HUDEP-2 (cell line): ENCODE measurements around the gene ZBTB18.

ENCODE experiments used
- DNase-seq, 76 experiments: peaks; one replicate each; lab custom pipeline; 2025; ENCODE audit not compliant: unreplicated experiment in 76 of 76; lab: John Stamatoyannopoulos, UW

Gene ZBTB18

DNA sequence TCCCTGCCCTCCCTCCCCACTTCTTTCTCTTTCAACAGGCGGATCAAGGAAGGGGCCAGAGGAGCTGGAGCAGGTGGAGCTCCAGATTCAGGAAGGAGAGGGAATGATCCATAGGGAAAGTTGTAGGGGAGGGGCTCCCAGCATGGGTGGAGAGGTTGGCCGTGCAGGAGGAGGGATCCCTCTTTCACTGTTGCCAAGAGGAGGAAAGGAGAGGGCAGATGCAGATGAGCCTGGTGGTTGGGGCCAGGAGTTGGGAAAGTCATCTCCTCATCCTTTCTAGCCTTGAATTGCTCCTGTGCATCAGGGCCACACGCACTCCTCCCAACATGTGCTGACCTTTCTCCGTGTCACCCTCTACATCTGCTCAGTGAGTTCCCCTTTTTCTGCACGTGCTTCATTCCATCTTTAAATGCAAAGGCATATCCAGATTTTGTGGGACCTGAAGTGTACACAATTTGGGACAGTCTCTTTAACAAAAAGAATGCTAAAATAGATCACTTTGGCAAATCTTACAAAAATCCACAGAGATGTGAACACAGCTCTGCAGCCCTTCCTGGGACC, 32.4 kb downstream of the ZBTB18 start:
- no peak for DNase-seq

DNA sequence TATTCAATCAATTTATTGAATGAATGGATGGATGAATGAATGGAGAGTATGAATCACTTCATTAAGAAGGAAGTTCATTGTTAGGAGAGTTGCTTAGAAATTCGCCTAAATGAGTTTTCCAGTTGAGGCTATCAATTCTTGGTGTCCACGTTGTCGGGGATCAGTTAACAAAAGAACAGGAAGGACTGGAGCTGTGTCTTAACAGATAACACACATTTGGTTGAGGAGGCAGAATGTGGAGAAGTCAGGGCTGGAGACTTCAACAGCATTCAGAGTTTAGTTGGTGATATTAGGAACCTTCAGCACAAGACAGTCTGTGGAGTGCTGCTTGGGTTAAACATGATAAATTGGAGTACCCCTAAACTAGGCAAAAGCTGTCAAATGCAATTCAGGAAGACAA, 33.7 kb downstream of the ZBTB18 start:
- no peak for DNase-seq

DNA sequence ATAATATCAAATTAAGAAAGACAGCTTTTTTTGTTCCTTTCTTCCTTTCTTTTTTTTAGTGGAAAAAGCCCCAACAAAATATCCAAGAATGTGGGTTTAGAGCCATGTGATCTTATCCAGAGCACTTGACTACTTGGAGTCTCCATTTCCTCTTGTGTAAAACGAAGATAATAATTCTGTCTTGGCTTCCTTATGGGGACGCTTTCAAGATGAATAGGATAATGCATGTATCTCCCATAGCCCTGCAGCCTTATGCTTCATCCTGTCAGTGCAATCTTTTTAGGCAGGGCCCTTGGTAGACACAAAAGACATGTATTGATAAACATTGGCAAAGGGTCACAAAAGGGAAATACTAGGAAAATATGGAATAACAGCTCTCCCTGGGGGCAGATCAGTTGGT, 34.8 kb downstream of the ZBTB18 start:
- DNase-seq, result no peak

DNA sequence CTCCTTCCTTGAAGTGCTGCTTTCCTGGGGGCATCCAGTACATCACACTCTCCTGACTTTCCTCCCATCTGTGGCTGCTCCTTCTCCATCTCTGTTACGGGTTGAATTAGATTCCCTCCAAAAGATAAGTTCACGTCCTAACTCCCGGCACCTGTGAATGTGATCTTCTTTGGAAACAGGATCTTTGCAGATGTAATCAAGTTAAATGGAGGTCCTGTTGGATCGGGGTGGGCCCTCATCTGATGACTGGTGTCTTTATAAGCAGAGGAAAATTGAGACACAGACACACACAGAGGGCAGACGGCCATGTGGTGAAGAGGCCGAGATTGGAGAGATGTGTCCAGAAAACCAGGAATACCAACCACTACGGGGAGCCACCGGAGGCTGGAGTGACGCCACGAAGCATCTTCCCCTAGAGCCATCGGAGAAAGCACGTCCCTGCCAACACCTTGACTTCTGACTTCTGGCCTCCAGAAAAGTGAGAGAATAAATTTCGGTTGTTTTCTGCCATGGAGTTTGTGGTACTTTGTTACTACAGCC, 36.0 kb downstream of the ZBTB18 start:
- no peak for DNase-seq

DNA sequence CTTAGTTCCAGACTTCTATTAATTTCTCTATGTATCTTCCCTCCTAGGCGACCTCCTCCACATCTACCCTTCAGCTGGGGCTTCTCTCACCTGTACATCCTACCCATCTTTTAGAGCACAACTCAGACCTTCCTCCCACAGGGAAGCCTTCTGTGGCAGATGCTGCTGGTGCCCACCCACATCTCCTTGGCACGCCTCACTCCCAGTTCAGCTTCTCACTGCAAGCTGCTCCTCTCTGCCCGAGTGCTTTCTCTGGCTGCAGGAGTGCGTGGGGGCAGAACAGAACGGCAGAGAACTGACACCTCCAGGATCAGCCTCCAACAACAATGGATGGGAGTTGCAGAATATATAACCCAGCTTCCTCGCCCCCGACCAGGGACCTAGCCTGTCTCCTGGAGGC, 36.5 kb downstream of the ZBTB18 start:
- DNase-seq, result no peak

DNA sequence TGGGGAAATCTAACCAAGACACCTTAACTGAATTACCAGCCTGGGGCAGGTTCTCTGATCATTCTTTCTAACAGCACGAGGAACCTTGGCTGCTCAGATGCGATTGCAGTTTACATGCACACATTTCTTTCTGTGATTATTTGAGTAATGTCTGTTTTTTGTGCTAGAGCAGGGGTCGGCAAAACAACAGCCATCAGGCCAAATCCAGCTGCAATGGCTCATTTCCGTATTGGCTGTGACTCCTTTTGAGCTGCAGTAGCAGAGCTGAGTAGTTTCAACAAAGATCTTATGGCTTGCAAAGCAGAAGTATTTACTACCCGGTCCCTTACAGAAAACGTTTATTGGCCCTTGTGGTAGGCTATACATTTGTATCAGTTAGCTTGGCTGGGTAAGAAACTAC, 37.1 kb downstream of the ZBTB18 start:
- no peak for DNase-seq

DNA sequence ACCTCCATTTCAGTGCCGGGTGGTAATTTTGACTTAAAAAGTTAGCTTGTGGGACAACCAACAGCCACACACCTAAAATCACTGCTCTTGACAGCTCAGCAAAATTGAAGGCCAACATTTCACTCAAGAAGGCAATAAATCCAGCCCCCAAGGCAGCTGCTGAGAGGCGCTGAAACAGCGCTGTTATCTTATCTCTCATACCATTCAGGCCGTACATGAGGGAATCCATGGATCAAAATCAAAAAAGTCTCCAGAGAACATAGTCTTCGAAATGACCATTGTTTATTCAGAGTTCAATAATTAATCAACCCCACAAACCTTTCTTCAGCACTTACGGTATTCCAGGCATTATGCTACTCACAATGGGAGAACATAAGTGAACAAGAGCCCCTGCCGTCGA, 38.5 kb downstream of the ZBTB18 start:
- no peak for DNase-seq

DNA sequence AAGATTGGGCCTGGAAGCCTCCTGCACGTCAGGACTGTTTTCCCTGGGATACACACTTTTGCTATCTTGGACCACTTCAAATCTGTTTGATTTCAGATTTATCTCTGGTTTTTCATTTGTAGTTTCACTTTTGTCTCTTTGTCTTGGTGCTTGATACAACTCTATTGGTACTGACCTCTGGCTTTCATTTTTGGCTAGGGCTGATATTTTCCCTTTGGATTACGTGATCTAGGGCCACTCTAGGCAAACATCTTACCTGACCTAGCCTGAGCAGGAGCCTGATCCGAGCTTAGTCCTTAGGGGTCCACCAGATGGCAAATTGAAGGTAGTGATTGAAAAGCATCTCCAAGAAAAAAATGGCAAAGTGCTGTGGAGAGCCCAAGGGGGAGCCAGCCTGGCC, 39.6 kb downstream of the ZBTB18 start:
- DNase-seq, result peak in 1 of 76 experiments; percentile 0

DNA sequence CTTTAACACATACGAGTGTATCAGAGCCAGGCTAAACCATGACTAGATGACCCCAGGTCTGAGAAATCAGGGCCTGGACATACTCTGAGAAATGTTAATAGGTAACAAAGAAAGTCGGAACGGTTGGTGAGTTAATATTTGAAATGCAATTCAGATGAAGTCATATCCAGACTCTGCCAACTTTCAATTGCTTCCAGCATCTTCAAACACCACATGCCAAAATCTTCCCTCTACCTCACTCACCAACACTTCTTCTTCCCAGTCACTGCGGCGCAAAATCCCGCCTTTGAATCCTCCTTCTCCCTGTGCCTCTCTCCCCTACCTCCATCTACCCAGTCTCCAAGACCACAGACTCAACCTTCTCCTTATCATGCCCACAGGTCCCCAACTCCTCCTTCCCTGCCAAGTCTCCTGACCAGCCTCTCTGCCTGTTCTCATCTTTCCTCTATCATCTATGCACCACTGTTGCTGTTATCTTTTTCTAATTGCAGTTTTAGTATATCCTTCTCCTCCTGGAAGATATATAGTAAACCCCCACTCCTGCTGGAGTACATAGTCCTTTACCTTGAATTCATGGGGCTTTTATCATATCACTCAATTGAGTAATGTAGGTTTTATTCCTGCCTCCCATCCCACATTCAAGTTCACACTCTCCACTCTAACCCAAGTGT, 41.3 kb downstream of the ZBTB18 start:
- no peak for DNase-seq

DNA sequence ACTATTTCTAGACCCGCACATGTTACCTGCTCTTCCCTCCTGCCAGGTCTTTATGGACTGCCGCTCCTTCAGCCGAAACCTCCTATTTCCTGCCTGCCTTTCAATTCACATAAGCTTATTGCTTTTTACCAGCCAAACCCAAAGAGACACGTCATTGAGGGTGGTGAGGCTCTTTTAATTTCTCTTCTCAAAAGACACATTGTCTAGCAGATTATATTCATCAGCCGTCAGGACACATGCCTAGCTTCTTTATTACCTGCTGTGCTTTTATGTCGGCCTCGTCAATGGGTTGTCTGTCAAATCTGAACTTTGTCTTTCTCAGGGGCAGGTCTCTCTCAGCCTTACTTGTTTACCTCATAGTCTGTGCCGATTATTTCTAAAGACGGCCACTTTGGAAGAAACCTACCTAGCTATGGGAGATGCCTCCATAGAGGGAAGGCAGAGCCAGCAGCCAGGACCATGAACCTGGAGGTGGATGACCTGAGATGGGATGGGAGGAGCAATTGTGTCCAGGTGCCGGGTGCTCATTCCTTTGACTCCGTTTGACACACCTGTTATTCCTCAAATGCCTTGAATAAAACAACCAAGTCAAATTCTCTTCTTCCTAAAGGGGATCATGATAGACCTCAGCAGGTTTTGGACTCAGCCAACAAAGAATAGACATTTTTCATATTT, 42.0 kb downstream of the ZBTB18 start:
- DNase-seq, result no peak

DNA sequence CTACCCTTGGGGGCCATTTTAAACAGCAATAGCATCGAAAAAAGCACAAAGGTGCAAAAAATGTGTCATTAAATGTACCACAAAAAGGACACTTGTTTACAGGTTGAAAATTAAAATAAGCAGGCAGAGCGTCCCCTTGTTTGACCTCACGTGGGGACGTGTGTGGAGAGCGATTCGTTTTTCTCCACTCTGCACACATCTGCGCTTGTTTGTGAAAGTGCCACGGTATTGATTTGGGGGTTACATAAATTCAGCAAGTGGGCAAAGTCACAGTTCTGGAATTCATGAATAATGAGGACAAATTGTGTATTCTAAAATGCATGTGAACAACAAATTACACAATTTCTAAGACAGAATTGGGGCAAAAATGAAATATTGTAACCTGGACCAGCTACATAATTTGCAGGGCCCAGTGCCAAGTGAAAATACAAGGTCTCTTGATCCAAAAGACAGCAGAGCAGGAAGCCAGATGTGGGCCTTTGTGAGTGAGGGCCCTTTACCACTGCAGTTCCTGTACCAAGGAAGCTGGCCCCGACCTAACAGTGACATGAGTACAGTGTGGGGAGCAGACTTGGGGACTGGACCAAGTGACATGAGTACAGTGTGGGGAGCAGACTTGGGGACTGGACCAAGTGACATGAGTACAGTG, 43.9 kb downstream of the ZBTB18 start:
- DNase-seq, result no peak

DNA sequence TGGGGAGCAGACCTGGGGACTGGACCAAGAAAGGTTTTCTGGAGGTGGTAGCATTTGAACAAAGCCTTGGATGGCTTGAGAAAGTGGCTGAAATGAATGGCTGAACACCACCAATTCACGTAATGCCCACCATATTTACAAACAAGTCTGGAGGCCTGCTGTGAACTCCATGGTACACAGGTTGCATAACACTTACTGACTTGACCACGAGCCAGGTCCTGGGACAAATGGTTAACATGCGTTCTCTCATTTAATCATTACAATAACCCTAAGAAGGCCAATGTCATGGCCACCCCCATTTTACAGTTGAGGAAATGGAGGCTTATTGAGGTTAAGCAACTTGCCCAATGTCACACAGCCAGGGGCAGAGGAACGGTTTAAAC, 44.4 kb downstream of the ZBTB18 start:
- no peak for DNase-seq

DNA sequence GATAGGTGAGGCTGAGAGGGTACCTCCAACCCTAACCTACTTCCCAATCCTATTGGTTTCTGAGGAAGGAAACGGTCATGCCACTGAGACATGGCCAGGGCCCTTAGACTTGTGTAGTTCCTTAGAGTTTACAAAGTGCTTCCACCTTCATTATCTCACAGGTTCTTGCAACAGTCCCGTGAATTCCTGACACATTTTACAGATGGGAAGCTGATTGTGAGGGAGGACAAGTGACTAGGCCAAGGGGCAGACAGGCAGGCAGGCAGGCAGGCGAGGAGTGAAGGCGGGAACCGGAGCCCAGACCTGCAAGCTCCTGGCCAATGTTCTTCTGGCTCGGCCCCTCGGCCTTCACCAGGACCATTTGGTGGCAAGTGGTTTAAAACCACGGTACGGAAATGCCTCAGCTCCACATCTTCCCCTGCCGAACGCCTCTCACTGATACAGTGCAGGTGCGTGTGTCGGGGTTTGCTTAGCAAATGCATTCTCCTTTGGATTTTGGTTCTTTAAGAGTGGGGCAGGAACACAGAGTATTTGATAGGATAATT, 45.1 kb downstream of the ZBTB18 start:
- DNase-seq, result no peak

DNA sequence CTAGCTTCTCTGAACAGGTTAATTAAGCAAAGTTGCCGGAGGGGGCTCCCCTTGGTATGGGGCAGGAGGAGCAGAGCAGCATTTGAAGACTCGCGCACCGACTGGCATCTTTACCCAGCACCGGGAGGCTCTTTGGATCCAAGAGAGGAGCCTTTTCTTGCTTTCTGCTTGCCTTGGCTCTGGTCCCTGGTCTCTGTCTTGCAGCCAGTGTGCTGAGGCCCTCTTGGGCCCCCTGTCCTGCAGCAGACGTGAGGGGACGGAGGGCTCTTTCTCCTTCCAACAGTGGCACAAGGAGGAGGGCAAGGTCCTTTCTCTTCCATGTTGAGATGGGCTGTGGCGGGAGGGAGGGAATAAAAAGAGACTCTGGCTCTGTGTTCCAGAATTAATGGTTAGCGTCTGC, 45.6 kb downstream of the ZBTB18 start:
- no peak for DNase-seq

DNA sequence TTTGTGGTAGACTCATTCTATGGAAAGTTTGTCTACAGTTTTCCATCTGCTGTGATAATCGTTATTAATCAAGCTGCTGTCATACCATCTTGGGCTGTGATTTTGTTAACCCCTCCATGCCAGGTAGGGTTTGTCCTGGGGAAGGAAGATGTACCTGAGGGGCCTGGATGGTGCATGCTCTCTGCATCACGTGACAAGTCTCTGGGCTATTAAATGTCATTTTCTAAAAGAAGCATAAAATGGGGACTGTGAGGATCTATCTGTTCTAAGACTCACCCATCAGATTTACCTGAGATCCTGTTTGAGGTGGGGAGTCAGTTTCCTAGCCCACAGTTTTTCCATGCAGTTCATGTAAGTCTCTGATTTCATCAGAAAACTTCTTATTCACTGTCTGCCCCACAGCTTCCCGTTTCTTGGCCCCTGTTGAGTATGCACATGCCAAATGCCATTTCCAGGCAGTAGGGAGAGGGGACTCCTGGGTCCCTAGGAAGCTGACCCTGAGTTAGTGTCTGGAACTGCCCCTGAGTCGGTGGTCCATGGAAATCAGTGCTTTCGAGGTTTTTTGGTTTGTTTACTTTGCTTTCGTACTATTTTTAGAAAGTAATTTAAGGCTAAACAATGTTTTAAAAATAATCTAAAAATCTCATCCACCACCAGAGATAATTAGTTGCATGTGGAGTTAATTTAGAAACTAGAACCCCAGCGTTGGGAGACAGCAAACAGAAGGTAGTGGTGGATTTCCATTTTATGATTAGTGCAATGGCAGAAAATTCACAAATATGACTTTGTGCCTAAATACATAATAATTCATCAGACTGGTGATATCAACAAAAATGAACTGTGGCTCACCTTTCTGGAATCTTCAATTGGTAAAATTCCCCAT, 46.7 kb downstream of the ZBTB18 start:
- DNase-seq, result no peak

DNA sequence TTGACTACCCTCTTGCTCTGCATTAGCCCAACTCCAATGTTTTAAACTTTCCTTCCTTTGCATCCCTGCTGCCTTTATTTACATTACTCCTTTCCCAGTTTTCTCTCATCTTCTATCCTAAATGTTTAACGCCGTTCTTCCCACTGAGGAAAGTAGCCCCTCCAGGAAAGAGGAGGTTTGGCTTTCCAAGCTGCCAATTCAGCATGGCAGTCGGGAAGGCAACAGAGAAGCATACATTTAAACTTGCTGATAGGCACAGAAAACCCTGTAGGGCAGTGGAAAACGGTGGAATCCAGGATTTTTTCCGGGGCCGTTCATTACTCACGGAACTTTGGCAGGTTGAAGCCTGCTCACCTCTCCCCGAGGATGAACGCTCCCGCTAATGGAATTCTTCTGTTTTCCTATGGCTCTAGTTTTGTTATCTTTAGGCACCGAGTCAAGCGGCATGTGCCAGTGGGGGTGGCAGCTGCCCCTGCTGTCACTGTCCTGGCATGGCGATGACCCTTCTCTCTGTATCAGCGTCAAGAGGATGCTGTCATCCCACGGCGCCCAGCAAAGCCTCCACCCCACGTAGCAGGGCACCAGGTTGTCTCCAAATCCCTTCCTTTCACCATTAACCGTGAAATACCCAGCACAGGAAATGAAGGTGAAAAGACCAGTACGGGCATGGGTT, 48.3 kb downstream of the ZBTB18 start:
- no peak for DNase-seq

DNA sequence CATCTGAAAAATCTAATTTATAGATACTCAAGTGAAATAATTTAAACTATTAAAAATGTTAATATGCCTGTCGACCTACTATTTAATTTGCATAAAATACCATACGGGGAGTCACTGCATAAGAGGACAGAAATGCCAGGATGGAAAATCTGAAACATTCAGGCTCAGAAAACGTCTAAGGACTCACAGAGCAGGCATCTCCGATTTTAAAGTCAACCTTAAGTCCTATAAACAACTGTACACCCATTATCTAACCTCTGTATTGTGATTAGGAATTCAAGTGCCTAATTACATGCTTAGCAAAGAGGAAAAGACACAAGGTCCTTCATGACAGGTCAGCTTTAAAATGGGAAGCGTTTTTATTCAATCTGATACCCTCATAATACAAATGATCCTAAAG, 49.2 kb downstream of the ZBTB18 start:
- no peak for DNase-seq

DNA sequence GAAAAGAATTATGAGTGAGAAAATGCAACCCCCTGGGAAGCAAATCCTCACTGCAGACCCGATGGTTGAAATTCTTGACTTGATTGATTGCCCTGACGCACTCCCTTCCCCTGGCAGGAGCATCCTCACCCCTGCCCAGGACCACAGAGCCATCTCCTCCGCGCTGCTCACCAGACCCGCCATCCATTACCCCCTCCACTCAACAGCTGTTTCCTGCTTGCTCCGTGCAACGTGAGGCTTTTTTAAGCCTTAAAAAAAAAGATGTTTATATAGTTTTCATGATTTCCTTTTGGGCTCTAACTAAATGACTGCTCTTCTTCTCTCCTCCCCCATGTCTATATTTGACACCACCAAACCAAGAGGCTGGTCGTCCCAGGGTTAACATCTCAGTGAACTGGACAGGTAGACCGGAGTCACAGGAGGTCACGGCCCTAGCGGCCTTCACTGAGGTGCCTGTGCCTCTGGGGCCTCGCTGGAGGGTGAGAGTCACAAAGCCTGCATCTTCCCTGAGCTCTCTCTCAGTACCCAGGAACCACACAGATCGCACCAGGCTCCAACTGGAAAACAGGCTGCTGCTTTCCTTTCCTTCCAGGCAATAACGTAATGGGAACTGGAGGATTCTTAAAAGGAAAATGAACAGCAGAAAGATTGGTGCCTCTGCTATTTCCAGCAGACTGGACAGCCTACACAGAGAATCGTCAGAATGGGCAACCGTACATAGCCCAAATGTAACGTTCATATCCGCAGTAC, 49.8 kb downstream of the ZBTB18 start:
- no peak for DNase-seq

DNA sequence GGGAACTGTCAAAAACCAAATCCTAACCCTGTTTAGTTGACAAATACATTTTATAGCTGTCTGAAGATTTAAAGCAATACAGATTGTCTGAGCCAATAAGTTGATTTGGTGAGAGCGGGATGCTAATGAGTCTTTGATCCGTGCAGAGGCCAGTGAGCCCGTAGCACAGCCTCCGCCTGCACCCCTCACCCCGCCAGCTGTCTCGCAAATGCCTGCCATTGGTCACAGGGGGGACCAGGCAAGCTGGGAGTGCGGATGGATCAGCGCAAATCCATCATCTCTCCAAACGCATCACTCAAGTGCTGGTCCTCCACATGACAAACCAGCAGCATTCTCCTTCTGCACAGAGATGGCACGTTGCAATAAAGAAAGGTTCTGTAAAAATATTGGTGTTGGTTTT, 51.0 kb downstream of the ZBTB18 start:
- DNase-seq, result no peak
